Pulmonary artery endothelial cell (primary cell): ENCODE data around the gene MYL7. TPM values are rescaled to one million over a fixed set of nuclear protein-coding genes. Genes with fewer than 3 reads are reported as not detected.

Experiments
- DNase-seq: peaks from one replicate; pipeline ENCODE4 v3.0.0-alpha.2; 2011; ENCODE audit warnings: low read depth, low spot score
- total RNA-seq: library from RNA; depleted of rRNA; stranded (reverse); fragments of >200 nt; gene quantifications from 2 replicates; pipeline ENCODE4 v1.2.3, GENCODE V29; 2014

MYL7 gene
- total RNA-seq, 1 donor from 2014 or later: not detected

DNA sequence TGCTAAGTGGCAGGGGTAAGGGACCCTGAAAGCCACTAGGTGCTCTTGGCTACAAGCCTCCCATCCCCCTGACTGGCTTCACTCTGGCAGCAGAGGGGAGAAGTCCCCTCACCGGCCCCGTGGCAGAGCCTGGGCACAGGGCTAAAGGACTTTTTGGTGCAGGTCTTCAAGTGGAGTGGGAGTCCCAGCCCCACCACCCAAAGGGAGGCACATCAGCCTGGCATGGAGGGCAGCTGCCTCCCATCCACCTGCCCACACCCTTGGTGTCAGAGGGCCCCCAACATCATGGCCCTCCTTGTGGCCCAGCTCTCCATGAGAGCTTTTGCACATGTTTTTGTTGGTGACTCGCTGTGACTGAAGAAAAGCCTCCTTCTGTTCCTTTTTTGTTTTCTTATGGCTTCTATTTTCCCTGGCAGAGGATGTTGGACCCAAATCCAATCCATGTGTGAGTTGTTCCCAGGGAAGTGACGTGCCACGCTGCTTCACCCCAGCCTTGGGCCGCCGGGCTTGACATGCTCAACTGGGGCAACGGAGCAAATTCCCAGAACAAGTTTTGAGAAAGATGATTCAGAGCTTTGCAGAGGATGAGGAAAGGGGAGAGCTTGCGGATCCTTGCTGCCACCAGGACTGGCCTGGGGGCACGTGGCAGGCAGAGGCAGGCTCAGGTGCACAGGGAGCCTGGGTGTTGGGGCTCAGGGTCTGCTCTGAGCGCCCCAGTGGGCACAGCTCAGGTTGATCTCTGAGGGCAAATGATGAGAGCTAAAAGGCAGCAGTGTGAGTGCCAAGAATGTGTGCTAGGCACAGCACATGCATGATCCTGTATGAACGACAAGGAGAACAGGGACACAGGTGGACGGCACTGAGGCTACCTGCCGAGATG lies 38.9 kb downstream of the MYL7 start:
- no peak for DNase-seq

DNA sequence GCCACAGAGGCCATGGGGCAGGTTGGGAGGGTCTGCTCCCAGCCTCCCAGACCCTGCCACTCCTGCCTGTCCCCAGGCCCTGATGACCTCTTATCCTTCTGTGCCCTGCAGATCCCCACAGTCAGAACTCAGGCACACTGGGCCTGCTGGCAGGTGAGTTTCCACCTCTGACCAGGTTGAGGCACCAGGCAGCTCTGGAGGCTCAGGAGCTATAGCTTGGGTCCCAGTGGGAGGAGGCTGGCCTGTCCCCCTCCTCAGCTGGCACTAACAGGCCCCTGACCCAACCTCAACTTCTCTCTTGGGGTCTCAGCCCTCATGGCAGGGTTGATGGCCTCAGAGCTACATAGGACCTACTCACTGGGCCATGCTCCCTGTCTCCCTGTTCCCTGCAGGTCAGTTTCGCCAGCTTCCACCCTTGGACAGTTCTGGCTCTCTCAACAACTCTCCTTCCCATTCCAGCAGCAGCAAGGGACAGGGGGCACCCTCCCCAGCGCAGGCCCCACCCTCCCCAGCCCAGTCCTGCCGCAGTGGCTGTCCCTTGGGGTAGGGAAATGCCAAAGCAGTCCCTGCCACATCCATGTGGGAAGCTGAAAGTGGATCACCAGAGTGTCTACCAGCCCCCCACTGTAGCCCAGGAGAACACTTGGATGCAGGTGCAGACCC lies 39.7 kb downstream of the MYL7 start:
- DNase-seq: no peak

DNA sequence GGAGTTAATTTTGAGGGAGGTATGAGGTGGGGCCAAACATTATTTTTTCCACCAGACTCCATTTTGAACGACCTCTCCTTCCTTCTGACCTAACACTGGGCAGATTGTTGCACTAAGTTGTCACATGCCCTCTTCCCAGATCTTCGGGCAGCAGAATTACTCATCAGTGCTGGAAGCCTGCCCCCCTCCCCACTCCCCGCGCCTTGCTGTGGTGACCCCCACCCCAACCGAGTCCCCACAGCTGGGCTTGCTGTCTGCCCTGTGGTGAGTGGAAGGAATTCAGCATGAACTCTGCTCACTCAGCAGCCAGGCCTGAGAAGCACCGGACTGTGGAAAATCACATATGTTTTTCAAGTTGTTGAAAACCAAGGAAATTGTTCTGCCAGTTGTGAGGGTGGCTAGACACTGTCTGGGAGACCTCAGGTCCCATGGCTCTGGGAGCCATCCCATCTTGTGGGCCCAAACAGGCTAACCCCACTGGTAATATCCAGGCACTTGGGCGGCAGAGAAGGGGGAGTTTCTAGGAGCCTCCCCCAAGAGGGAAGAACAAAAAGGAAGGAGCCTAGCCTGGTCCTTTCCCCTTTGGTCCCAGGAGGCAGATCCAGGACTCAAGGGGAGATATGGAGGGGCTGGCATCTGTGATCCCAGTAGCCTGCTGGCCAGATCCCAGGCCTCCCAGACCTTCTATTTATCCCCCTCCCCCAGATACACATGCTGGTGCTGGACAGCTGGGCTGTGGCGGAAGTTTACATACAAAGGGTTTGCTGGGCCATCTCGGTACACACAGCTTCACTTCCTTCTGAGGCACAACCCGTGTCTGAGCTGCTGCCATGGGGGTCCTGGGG lies 40.5 kb downstream of the MYL7 start:
- no peak for DNase-seq

DNA sequence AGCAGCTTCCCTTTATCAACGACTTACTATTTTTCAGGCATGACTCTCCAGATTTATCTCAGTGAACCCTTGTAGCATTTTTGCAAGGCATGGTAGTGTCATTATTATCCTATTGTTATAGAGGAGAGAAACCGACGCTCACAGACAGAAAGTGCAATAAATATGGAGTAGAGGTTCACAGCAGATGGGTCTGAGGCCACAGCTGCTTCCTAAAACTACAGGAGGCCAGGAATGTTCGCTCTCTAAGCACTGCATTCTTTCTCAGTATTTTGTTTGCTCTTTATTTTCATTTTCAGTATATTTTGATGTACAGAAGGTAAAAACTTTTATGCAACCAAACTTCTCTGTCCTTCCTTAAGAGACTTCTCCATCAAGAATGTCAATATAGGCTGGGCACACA lies 41.5 kb downstream of the MYL7 start:
- DNase-seq: no peak

DNA sequence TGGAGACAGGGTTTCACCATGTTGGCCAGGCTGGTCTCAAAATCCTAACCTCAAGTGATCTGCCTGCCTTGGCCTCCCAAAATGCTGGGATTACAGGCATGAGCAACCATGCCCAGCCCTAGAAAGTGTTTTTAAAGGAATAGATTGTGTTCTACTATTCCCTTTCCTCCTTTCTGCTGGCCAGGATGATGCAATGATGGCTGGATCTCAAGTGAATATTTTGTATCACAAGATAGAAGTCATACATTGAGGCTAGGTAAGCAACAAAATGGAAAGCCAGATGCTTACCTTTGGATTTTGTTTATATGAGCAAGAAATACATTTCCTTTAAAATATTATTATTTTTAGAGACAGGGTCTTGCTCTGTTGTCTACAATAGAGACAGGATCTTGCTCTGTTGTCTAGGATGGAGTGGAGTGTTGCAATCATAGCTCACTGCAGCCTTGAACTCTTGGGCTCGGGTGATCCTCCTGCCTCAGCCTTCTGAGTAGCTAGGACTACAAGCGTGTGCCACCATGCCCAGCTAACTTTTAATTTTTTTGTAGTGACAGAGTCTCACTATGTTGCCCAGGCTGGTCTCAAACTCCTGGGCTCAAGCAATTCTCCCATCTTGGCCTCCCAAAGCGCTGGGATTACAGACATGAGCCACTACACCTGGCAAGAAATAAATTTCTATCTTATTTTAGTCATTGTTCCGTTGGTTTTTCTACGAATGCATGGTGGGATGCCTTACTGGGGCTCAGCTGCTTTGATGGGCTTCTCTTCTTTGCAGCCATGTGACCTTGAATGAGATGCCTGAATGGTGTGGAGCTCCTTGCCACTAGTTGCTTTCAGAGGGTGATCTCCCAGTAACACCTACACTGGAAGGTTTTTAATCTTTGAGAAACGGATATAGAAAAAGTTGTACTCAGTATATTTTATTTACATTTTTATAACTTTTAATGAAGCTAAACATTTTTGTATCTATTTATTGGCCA lies 42.8 kb downstream of the MYL7 start:
- DNase-seq: no peak

DNA sequence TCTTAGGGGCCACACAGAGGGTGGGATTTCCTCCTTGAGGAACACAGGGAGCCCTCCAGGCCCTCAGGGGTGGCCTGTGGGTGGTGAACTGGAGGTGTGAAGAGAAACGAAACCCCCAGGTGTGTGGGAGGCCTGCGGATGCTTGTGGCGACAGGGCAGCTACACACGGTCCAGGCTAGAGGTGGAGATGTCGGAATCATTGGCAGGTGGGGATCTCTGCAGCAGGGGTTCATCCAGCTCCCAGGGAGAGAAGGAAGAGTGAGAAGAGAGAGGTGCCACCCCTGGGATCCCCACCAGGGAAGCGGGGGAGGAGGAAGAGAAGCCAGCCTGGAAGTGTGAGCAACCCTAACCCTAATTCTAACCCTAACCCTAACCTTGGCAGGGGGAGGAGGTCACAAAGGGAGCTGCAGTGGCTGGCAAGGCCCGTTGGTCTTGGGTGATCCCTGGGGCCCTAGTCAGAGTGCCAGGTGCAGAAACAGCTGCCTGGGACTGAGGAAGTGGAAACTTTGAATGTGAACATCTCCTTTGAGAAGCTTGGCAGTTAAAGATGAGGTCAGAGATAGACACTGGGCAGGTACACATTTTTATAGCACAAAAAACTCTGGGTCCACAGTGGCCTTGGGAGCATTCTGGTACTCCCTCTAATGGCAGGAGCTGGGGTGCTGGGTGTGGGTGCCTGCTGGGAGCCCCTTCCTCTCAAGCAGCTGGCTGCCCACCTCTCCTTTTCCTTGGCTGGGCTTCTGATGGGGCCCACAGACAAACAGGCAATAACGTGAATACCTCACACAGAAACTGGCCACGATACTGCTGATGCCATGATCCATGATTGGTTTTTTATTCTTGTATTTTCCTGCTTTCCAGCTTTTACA lies 43.8 kb downstream of the MYL7 start:
- DNase-seq: no peak

DNA sequence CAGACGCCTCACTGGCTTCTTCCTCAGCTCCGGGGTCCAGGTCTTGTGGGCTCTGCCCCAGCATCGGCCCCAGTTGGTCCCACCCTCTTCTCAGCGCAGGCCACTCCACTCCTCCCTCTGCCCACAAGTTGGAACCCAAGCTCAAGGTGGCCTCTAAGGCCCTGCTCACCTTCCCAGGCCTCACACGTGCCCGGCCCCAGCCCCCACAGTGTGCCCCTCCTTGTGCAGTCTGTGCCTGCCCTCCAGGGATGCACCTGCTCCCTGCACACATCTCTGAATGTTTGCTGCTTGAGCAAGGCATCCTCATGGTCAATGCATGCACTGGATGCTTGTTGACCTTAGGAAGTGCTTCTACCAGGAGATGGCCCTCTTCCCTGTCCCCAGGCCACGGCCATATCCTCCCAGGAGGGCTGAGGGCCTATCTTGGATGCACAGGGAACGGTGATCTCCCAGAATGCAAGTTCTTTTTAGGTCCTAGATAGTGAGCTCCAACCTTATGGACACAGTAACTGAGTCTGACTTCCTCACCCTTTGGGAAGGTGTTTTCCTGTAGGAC lies 44.7 kb downstream of the MYL7 start:
- no peak for DNase-seq

DNA sequence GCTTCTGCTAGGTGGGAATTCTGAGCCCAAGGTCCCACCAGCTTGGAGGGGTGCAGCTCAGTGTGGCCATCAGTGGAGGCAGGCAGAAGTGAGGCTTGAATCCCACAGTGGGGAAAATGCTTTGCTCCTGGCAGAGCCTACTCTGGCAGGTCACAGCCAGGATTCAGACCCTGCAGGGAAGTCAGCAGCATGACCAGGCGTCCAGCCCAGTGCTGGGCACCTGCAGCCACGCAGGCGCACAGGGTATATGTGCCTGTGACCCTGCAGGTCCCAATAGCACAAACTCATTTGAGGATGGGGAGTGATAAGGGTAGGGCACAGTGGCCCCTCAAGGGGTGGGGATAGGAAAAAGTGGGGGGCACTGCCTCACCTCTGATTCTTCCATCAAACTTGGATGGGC lies 45.4 kb downstream of the MYL7 start:
- no peak for DNase-seq

DNA sequence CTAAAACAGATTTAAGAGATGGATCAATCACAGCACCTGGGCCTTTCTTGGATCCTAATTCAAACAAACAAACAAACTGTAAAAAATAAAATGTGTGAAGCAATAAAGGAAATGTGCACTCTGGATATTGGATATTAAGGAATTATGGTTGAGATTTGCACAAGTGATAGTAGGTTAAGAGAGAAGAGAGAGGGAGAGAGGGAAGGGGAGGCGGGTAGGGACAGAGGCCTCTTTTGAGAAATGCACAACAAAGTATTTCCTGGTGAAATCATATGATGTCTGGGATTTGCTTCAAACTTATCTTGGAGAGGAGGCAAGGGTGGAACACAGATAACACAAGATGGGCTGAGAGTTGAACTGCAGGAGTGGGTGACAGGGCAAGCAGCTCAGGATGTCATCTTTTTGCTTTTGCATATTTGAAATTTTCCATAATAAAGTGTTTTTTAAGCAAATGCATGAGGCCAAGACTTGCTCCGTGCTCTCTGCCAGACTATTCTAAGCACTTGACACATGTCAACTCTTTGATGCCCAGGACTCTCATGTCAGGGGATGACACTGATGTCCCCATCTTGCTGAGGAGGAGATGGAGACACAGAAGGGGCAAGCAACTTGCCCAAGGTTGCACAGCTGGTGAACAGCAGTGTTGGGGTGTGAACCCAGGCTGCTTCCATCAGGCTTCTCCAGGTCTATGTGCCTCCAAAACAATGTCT lies 46.1 kb downstream of the MYL7 start:
- DNase-seq: no peak

DNA sequence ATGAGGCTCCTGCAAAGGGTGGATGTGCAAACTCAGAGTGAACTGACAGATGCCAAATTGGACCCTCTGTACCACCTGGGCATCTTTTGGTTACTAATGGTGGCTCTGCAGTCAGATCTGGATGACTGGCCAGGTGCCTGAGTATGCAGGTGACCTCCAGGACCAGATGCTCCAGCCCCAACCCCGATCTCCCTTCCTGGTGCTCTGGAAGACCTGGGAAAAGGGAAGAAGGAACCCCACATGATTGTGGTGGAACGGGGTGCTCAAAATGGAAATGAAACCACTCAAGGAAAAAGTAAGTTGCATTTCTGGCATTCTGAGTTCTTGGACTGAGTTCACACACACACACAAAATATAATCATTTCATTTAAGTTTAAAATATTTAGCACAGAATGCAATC lies 46.8 kb downstream of the MYL7 start:
- DNase-seq: no peak

DNA sequence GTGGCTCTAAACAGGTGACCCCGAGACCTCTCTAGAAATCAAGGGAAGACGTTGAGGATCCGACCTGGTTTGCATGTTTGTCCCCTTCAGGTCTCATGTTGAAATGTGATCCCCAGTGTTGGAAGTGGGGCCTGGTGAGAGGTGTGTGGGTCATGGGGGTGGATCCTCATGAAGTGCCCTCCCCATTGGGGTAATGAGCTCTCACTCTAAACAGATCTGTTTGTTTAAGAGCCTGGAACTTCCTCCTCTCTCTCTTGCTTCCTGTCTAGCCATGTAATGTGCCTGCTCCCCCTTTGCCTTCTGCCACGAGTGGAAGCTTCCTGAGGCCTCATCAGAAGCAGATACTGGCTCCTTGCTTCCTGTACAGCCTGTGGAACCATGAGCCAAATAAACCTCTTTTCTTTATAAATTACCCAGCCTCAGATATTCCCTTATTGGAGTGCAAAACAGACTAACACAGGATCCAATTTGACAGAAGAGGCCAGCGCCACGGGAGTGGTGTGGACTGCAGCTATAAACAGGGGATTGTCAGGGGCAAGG lies 48.0 kb downstream of the MYL7 start:
- no peak for DNase-seq

Other genes starting within 250 kb of the MYL7 start
- 23.9 and 27.0 TPM in 2 replicates for gene URGCP, start 234.7 kb downstream of the MYL7 start, total RNA-seq
- 8.0 and 9.4 TPM in 2 replicates for gene UBE2D4, start 214.9 kb downstream of the MYL7 start, total RNA-seq
- not detected in 2 replicates for gene SPDYE1, start 143.4 kb downstream of the MYL7 start, total RNA-seq
- gene DBNL, start 96.6 kb downstream of the MYL7 start, total RNA-seq: 197 and 200 TPM in 2 replicates
- 0.14 TPM in 1 of 2 replicates, not detected in the other for gene PGAM2, start 75.8 kb downstream of the MYL7 start, total RNA-seq
- 8.4 and 10.1 TPM in 2 replicates for gene POLM, start 58.8 kb downstream of the MYL7 start, total RNA-seq
- gene AEBP1, start 37.0 kb downstream of the MYL7 start, total RNA-seq: 2.6 and 5.4 TPM in 2 replicates
- 105 and 130 TPM in 2 replicates for gene POLD2, start 17.8 kb downstream of the MYL7 start, total RNA-seq
- 0.26 and 0.39 TPM in 2 replicates for gene GCK, start 48.1 kb upstream of the MYL7 start, total RNA-seq
- 126 and 145 TPM in 2 replicates for gene YKT6, start 59.6 kb upstream of the MYL7 start, total RNA-seq
- gene CAMK2B, start 184.3 kb upstream of the MYL7 start, total RNA-seq: 1.7 and 2.7 TPM in 2 replicates